Measurements from ENCODE around the gene C2CD4A.

DNA sequence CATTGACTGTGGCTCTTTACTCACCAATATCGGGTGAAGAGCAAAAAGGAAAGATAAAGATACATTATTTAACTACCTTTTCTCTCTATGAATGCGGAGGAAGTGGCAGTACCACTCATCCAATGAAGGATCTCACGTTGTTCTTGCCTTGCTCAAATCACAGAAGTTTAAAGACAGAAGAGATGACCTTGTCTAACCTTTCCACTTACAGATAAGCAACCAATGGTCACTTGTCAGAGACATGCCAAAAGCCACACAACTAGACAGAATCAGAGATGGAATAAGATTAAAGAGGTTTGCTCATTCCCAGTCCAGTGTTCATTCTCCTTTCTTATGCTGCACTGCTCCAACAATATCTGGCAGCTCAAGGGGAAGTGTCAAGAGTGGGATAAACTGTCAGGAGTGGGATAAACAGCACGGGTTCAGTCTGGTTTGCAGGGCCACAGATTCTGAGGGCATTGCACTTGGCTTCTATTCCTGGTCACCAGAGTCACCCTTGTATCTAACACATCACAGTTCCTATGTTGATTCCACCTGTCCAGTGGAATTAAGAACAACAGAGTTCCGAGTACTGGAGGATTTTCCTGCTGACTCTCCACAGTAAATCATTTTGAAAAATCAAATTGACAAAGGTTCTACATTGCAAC, 13.2 kb upstream of the C2CD4A start:
- TF ChIP-seq, protein P1, sequence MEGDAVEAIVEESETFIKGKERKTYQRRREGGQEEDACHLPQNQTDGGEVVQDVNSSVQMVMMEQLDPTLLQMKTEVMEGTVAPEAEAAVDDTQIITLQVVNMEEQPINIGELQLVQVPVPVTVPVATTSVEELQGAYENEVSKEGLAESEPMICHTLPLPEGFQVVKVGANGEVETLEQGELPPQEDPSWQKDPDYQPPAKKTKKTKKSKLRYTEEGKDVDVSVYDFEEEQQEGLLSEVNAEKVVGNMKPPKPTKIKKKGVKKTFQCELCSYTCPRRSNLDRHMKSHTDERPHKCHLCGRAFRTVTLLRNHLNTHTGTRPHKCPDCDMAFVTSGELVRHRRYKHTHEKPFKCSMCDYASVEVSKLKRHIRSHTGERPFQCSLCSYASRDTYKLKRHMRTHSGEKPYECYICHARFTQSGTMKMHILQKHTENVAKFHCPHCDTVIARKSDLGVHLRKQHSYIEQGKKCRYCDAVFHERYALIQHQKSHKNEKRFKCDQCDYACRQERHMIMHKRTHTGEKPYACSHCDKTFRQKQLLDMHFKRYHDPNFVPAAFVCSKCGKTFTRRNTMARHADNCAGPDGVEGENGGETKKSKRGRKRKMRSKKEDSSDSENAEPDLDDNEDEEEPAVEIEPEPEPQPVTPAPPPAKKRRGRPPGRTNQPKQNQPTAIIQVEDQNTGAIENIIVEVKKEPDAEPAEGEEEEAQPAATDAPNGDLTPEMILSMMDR (IDR thresholded peaks at IDR 0.05) = no peak
- no peak for TF ChIP-seq EZH2 (IDR thresholded peaks at IDR 0.05)
- TF ChIP-seq EZH2phosphoT487 (IDR thresholded peaks at IDR 0.05) = no peak
